ENCODE data around the gene LHX5.

GRCh38 chr12:113418213-113418879 is 53.3 kb downstream of the LHX5 start:
- TF ChIP-seq EZH2 (IDR thresholded peaks at IDR 0.05; ENCODE audit: low read depth) = no peak
- TF ChIP-seq, protein P1, sequence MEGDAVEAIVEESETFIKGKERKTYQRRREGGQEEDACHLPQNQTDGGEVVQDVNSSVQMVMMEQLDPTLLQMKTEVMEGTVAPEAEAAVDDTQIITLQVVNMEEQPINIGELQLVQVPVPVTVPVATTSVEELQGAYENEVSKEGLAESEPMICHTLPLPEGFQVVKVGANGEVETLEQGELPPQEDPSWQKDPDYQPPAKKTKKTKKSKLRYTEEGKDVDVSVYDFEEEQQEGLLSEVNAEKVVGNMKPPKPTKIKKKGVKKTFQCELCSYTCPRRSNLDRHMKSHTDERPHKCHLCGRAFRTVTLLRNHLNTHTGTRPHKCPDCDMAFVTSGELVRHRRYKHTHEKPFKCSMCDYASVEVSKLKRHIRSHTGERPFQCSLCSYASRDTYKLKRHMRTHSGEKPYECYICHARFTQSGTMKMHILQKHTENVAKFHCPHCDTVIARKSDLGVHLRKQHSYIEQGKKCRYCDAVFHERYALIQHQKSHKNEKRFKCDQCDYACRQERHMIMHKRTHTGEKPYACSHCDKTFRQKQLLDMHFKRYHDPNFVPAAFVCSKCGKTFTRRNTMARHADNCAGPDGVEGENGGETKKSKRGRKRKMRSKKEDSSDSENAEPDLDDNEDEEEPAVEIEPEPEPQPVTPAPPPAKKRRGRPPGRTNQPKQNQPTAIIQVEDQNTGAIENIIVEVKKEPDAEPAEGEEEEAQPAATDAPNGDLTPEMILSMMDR (conservative IDR thresholded peaks at IDR 0.05) = no peak

Data from PC-9 (cell line).